Dermis lymphatic vessel endothelial cell (primary cell): ENCODE data around the gene MAN2C1. TPM values are rescaled to one million over a fixed set of nuclear protein-coding genes. Genes with fewer than 3 reads are reported as not detected.

Experiments
- total RNA-seq: library from RNA; depleted of rRNA; stranded (reverse); fragments of >200 nt; gene quantifications from 2 replicates; pipeline ENCODE4 v1.2.1, GENCODE V29; 2014

The MAN2C1 gene
- total RNA-seq, result 109 and 119 TPM in 2 replicates

DNA sequence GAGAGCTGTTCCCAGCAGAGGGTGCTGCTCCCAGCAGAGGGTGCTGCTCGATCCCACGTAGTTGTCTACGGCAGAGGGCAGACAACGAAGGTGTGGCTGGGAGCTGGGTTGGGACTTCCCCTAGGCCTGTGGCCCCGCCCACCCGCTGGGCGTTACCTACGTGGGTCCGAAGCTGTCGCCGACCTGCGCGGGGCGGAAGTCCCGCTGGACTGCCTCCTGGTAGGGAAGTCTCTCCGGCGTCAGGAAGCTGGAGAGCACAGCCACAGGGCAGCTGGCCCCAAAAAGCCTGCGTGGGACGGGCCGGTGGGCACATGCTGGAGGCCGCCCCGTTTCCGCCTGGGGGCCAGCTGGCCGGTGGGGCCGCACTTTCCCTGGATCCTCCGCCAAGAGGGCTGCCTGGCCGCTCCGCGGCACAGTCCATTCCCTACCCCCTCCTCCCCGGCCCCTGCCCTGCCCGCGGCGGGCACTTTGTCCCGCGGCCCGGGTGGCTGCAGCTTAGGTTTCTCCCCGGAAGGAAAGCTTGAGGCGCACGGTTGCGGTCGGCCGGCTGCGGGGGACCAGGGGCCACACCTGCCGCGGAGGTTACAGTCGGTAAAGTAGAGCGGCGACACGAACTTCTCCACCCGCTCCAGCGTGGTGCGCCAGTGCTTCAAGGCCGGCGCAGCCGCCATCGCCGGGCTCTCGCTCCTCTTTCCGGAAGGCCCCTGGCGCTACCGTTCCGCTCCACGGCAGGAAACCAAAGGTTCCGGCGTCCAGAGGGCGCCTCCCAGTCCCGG, at the start of gene MAN2C1:
Gene MAN2C1 (minus strand): TSS at position 695 of the 776 bp plus-strand sequence. CDS start 24 bp downstream, at position 671.

GRCh38 chr15:75346796-75347221, 21.6 kb downstream of the MAN2C1 start, which contains the start of gene NEIL1:
TSS of gene NEIL1 (plus strand) at chr15:75347039. CDS start at chr15:75348906, 1,867 bp downstream.

GRCh38 chr15:75335705-75336355, 32.6 kb downstream of the MAN2C1 start, which contains the start of gene COMMD4:
TSS of gene COMMD4 (plus strand) at chr15:75336063. CDS start at chr15:75336090, 27 bp downstream.

Other genes starting within 250 kb of the MAN2C1 start
- 4.1 and 8.0 TPM in 2 replicates for gene C15orf39, start 166.7 kb downstream of the MAN2C1 start, total RNA-seq
- not detected in 2 replicates for gene GOLGA6C, start 110.3 kb downstream of the MAN2C1 start, total RNA-seq
- under 0.01 TPM in 1 of 2 replicates, not detected in the other for gene GOLGA6D, start 85.8 kb downstream of the MAN2C1 start, total RNA-seq
- gene COMMD4, start 32.5 kb downstream of the MAN2C1 start, total RNA-seq, result 80.5 and 86.0 TPM in 2 replicates
- gene NEIL1, start 21.6 kb downstream of the MAN2C1 start, total RNA-seq, result 11.9 and 12.5 TPM in 2 replicates
- 28.0 and 30.6 TPM in 2 replicates for gene SIN3A, start 83.1 kb upstream of the MAN2C1 start, total RNA-seq
- 19.6 and 20.4 TPM in 2 replicates for gene PTPN9, start 210.7 kb upstream of the MAN2C1 start, total RNA-seq